WTC11 (cell line): ENCODE measurements around the gene DTNB. TPM values are rescaled to one million over a fixed set of nuclear protein-coding genes. Genes with fewer than 3 reads are reported as not detected.
A peak's percentile ranks its signal among the peaks of the same experiment; 100 is the strongest.

Experiments used
- ATAC-seq: fragments of 200-7000 bp; cut with Tn5 transposase; 2 replicates; pipeline ENCODE4 v1.10.0; 2021; ENCODE audit warnings: mild to moderate bottlenecking, moderate library complexity
- CTCF ChIA-PET: fragments of 300-600 bp; sonication (Branson Sonifier 250); formaldehyde crosslinking; loops from one replicate; lab custom pipeline; 2021; ENCODE audit warnings: antibody characterized with exemption; lab: Charles Lee
- POLR2A ChIA-PET: fragments of 350-600 bp; sonication (Branson Sonifier 250); formaldehyde crosslinking; loops from one replicate; lab custom pipeline; 2021; ENCODE audit warnings: antibody characterized with exemption; lab: Charles Lee
- DNase-seq: peaks from one replicate; pipeline ENCODE4 v3.0.0; 2021; ENCODE audit warnings: low spot score
- H3K27ac Mint-ChIP-seq: 2 replicates; pipeline ENCODE4 v1.8.0; 2021; ENCODE audit warnings: mixed read lengths
- H3K27me3 Mint-ChIP-seq: 2 replicates; pipeline ENCODE4 v1.8.0; 2021; ENCODE audit warnings: low read depth, mild to moderate bottlenecking, moderate library complexity, mixed read lengths
- H3K36me3 Mint-ChIP-seq: 2 replicates; pipeline ENCODE4 v1.8.0; 2021; ENCODE audit warnings: mixed read lengths
- H3K4me1 Mint-ChIP-seq: 2 replicates; pipeline ENCODE4 v1.8.0; 2022; ENCODE audit warnings: mixed read lengths
- H3K4me3 Mint-ChIP-seq: 2 replicates; pipeline ENCODE4 v1.8.0; 2021; ENCODE audit warnings: mild to moderate bottlenecking, moderate library complexity, mixed read lengths
- H3K9me3 Mint-ChIP-seq: 2 replicates; pipeline ENCODE4 v1.8.0; 2021; ENCODE audit warnings: mixed read lengths
- FOXP1 ChIP-seq: sonication (generic); formaldehyde crosslinking; IDR thresholded peaks from 2 replicates; pipeline ENCODE4 v1.8.0; 2022; ENCODE audit warnings: missing genetic modification reagents, mild to moderate bottlenecking, moderate library complexity, borderline replicate concordance
- GABPB1 ChIP-seq: sonication (generic); formaldehyde crosslinking; IDR thresholded peaks from 2 replicates; pipeline ENCODE4 v1.8.1; 2023; ENCODE audit warnings: mild to moderate bottlenecking, missing genetic modification reagents
- JUN ChIP-seq: sonication (generic); formaldehyde crosslinking; IDR thresholded peaks from 2 replicates; pipeline ENCODE4 v1.8.0; 2023; ENCODE audit warnings: mild to moderate bottlenecking, missing genetic modification reagents
- NFATC4 ChIP-seq: fragments of 250-450 bp; sonication (Bioruptor Pico); IDR thresholded peaks from 2 replicates; pipeline ENCODE4 v1.9.0; 2021; ENCODE audit warnings: mild to moderate bottlenecking
- NFYB ChIP-seq: sonication (generic); formaldehyde crosslinking; conservative IDR thresholded peaks from 2 replicates; pipeline ENCODE4 v1.8.0; 2022; ENCODE audit warnings: low read depth, missing genetic modification reagents
- NR2C2 ChIP-seq: sonication (generic); formaldehyde crosslinking; IDR thresholded peaks from 2 replicates; pipeline ENCODE4 v1.8.0; 2022; ENCODE audit warnings: mild to moderate bottlenecking, missing genetic modification reagents
- OVOL2 ChIP-seq: fragments of 250-450 bp; sonication (Bioruptor Pico); IDR thresholded peaks from 2 replicates; pipeline ENCODE4 v1.9.0; 2021; ENCODE audit warnings: mild to moderate bottlenecking, borderline replicate concordance
- SMAD4 ChIP-seq: sonication (generic); formaldehyde crosslinking; IDR thresholded peaks from 2 replicates; pipeline ENCODE4 v1.8.0; 2022; ENCODE audit warnings: mild to moderate bottlenecking, missing genetic modification reagents
- TCF7 ChIP-seq: sonication (generic); formaldehyde crosslinking; IDR thresholded peaks from 2 replicates; pipeline ENCODE4 v1.8.0; 2022; ENCODE audit warnings: mild to moderate bottlenecking, low read depth, missing genetic modification reagents, moderate library complexity
- TEAD1 ChIP-seq: sonication (generic); formaldehyde crosslinking; IDR thresholded peaks from 2 replicates; pipeline ENCODE4 v1.8.0; 2022; ENCODE audit warnings: mild to moderate bottlenecking, missing genetic modification reagents
- TEAD4 ChIP-seq: sonication (generic); formaldehyde crosslinking; IDR thresholded peaks from 2 replicates; pipeline ENCODE4 v1.8.0; 2022; ENCODE audit warnings: mild to moderate bottlenecking, missing genetic modification reagents
- TP53 ChIP-seq: sonication (generic); formaldehyde crosslinking; IDR thresholded peaks from 2 replicates; pipeline ENCODE4 v1.8.1; 2023; ENCODE audit warnings: mild to moderate bottlenecking, missing genetic modification reagents
- ZNF232 ChIP-seq: sonication (generic); formaldehyde crosslinking; IDR thresholded peaks from 2 replicates; pipeline ENCODE4 v1.8.0; 2022; ENCODE audit warnings: mild to moderate bottlenecking, missing genetic modification reagents
- ZNF263 ChIP-seq: sonication (generic); formaldehyde crosslinking; IDR thresholded peaks from 2 replicates; pipeline ENCODE4 v1.8.1; 2022; ENCODE audit warnings: low read depth, mild to moderate bottlenecking, moderate library complexity, missing genetic modification reagents
- ZNF396 ChIP-seq: fragments of 250-450 bp; sonication (Bioruptor Pico); IDR thresholded peaks from 2 replicates; pipeline ENCODE4 v1.8.0; 2021; ENCODE audit warnings: mild to moderate bottlenecking, moderate library complexity, borderline replicate concordance
- total RNA-seq: library from RNA; stranded (reverse); gene quantifications from 3 replicates; pipeline ENCODE4 v1.2.3, GENCODE V29; 2021
- TF ChIP-seq, protein P1 (sequence below): fragments of 200-600 bp; IDR thresholded peaks from 2 replicates; pipeline ENCODE4 v1.8.0; 2022; ENCODE audit warnings: antibody characterized with exemption
- TF ChIP-seq, protein P2 (sequence below): sonication (generic); formaldehyde crosslinking; IDR thresholded peaks from 2 replicates; pipeline ENCODE4 v1.8.1; 2023; ENCODE audit warnings: mild to moderate bottlenecking, moderate library complexity, missing genetic modification reagents
- TF ChIP-seq, protein P3 (sequence below): sonication (generic); formaldehyde crosslinking; IDR thresholded peaks from 2 replicates; pipeline ENCODE4 v1.8.1; 2023; ENCODE audit warnings: mild to moderate bottlenecking, missing genetic modification reagents
- TF ChIP-seq, protein P4 (sequence below): fragments of 250-450 bp; sonication (Bioruptor Pico); IDR thresholded peaks from 2 replicates; pipeline ENCODE4 v2.1.2; 2022; ENCODE audit warnings: mild to moderate bottlenecking, moderate library complexity
- TF ChIP-seq, protein P5 (sequence below): sonication (generic); formaldehyde crosslinking; IDR thresholded peaks from 2 replicates; pipeline ENCODE4 v1.8.1; 2022; ENCODE audit warnings: mild to moderate bottlenecking, moderate library complexity, missing genetic modification reagents
- TF ChIP-seq, protein P6 (sequence below): sonication (generic); formaldehyde crosslinking; IDR thresholded peaks from 2 replicates; pipeline ENCODE4 v1.8.1; 2023; ENCODE audit warnings: mild to moderate bottlenecking, missing genetic modification reagents, borderline replicate concordance

The DTNB gene
- total RNA-seq, 1 experiment from 2014 or later: 39.9 TPM

DNA sequence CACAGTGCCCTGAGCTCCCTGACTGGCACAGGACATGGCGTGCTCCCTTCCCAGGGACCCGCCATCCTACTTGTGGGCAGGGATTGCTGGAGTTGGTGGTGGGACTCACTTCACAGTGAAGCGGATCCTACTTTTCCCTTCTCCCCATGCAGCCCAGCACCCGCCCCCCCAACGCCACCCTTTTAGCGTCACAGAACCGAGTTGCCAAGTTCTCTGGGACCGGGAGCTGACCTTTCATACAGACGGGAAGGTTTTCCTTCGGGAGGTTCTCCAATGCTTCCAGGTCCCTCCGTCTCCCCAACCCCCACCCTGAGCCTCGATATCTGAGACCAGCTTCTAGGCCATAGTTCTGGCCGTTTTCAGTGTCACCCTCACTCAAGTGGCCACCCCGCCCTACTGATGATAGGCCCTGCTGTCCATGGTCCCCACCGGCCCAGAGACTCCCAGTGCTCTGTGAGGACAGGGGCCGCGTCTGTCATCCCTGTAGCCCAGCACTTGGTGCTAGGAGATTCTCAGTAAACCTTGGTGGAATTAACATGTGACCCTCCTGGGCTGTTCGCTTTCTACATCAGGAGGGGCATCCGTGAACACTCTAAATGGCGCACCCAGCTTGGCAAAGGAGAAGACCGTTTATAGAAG is 330.1 kb downstream of the DTNB start:
- Mint-ChIP-seq H3K9me3 (no peaks in the 10 kb centered on the region), H3K4me1 (peaks cover 23% of the 10 kb centered on the region), H3K27me3 (peaks cover 32% of the 10 kb centered on the region), H3K27ac (no peak overlapping the region), H3K36me3 (no peaks in the 10 kb centered on the region), H3K4me3 (peak overlapping the region; percentile 65)
- no peak for ATAC-seq
- DNase-seq: no peak
- TF ChIP-seq OVOL2: no peak
- no peak for TF ChIP-seq ZNF263 (CRISPR knock-in tag)
- POLR2A ChIA-PET: interaction anchor here (0.9 kb wide), 1 partner anchor 19 kb away, joined by 3 read pairs; no protein-coding TSS in a partner anchor
- CTCF ChIA-PET: interaction anchor here (1.0 to 3.1 kb wide), 9 partner anchors 18 to 215 kb away, joined by 3 to 24 read pairs (median 5); no protein-coding TSS in a partner anchor

DNA sequence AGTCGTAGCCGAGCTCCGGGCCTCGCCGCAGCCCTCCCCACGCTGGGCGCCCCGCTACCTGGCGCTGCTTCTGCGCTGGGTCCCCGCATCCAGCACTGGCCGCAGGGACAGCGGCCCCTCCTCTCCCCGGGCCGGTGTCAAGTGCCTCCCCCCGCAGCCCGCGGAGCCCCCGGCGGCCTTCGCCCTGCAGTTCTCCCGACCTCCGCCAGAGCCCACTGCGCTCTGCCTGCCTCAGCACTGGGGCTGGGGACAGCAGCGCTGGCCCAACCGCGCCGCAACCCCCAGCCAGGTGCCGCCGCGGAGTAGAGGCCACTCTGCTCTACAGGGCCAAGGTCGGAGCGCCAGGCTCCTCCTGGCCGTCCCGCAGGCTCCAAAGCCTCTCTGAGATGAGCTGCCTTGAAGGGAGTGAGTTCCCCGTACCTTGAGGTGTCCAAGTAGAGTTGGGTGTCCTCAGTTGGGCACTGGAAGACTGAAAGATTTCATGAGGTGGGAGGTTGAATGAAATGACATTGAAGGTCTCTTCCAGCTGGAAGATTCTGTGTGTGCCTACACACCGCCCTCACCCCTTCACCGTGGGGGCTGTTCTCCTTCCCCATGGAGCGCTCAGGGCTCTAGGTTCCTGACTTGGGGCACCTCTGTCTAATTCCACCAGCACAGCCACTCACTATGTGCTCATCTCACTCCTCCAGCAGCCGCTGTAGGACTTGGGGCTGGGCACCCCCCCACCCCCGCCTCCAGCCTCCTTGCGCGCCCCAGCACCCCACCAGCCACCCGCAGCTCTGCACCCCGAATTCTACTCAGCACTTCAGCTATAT is 330.8 kb downstream of the DTNB start:
- ChIA-PET CTCF (interaction anchor here (1.0 to 3.1 kb wide), 9 partner anchors 19 to 216 kb away, joined by 3 to 24 read pairs (median 5); no protein-coding TSS in a partner anchor), POLR2A (interaction anchor here (0.9 kb wide), 1 partner anchor 19 kb away, joined by 3 read pairs; no protein-coding TSS in a partner anchor)
- no peak overlapping the region for H3K27ac Mint-ChIP-seq
- H3K4me1 Mint-ChIP-seq: peaks cover 29% of the 10 kb centered on the region
- DNase-seq (peak; percentile 95), ATAC-seq (peak; percentile 83)
- H3K27me3 Mint-ChIP-seq: peaks cover 28% of the 10 kb centered on the region
- no peaks in the 10 kb centered on the region for H3K9me3 Mint-ChIP-seq
- H3K4me3 Mint-ChIP-seq: peak overlapping the region; percentile 65
- no peaks in the 10 kb centered on the region for H3K36me3 Mint-ChIP-seq
- TF ChIP-seq SMAD4 (CRISPR knock-in tag) (peak; percentile 87), TEAD1 (peak; percentile 68), NR2C2 (0 out of 2 replicates have a peak, but pooled peaks have one; percentile 68), JUN (CRISPR knock-in tag) (peak; percentile 77; the same call in 1 of the 2 replicates), ZNF396 (CRISPR knock-in tag) (peak; percentile 34; the same call in 1 of the 2 replicates), TEAD4 (CRISPR knock-in tag) (peak; percentile 84; the same call in 1 of the 2 replicates), TCF7 (CRISPR knock-in tag) (0 out of 2 replicates have a peak, but pooled peaks have one; percentile 57), TP53 (CRISPR knock-in tag) (peak; percentile 75; the same call in 1 of the 2 replicates), GABPB1 (peak; percentile 72), FOXP1 (CRISPR knock-in tag) (peak; percentile 85; the same call in 1 of the 2 replicates), NFATC4 (no peak; the same call in 1 of the 2 replicates), ZNF232 (0 out of 2 replicates have a peak, but pooled peaks have one; percentile 36), NFYB (CRISPR knock-in tag) (no peak)
- TF ChIP-seq, protein P1, sequence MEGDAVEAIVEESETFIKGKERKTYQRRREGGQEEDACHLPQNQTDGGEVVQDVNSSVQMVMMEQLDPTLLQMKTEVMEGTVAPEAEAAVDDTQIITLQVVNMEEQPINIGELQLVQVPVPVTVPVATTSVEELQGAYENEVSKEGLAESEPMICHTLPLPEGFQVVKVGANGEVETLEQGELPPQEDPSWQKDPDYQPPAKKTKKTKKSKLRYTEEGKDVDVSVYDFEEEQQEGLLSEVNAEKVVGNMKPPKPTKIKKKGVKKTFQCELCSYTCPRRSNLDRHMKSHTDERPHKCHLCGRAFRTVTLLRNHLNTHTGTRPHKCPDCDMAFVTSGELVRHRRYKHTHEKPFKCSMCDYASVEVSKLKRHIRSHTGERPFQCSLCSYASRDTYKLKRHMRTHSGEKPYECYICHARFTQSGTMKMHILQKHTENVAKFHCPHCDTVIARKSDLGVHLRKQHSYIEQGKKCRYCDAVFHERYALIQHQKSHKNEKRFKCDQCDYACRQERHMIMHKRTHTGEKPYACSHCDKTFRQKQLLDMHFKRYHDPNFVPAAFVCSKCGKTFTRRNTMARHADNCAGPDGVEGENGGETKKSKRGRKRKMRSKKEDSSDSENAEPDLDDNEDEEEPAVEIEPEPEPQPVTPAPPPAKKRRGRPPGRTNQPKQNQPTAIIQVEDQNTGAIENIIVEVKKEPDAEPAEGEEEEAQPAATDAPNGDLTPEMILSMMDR: peak; percentile 93
- TF ChIP-seq, protein P2, sequence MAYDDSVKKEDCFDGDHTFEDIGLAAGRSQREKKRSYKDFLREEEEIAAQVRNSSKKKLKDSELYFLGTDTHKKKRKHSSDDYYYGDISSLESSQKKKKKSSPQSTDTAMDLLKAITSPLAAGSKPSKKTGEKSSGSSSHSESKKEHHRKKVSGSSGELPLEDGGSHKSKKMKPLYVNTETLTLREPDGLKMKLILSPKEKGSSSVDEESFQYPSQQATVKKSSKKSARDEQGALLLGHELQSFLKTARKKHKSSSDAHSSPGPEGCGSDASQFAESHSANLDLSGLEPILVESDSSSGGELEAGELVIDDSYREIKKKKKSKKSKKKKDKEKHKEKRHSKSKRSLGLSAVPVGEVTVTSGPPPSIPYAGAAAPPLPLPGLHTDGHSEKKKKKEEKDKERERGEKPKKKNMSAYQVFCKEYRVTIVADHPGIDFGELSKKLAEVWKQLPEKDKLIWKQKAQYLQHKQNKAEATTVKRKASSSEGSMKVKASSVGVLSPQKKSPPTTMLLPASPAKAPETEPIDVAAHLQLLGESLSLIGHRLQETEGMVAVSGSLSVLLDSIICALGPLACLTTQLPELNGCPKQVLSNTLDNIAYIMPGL (CRISPR knock-in tag): peak; percentile 99
- TF ChIP-seq, protein P3, sequence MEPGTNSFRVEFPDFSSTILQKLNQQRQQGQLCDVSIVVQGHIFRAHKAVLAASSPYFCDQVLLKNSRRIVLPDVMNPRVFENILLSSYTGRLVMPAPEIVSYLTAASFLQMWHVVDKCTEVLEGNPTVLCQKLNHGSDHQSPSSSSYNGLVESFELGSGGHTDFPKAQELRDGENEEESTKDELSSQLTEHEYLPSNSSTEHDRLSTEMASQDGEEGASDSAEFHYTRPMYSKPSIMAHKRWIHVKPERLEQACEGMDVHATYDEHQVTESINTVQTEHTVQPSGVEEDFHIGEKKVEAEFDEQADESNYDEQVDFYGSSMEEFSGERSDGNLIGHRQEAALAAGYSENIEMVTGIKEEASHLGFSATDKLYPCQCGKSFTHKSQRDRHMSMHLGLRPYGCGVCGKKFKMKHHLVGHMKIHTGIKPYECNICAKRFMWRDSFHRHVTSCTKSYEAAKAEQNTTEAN (CRISPR knock-in tag): no peak; the same call in 1 of the 2 replicates
- TF ChIP-seq, protein P4, sequence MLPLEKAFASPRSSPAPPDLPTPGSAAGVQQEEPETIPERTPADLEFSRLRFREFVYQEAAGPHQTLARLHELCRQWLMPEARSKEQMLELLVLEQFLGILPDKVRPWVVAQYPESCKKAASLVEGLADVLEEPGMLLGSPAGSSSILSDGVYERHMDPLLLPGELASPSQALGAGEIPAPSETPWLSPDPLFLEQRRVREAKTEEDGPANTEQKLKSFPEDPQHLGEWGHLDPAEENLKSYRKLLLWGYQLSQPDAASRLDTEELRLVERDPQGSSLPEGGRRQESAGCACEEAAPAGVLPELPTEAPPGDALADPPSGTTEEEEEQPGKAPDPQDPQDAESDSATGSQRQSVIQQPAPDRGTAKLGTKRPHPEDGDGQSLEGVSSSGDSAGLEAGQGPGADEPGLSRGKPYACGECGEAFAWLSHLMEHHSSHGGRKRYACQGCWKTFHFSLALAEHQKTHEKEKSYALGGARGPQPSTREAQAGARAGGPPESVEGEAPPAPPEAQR: peak; percentile 62; the same call in 1 of the 2 replicates
- TF ChIP-seq, protein P5, sequence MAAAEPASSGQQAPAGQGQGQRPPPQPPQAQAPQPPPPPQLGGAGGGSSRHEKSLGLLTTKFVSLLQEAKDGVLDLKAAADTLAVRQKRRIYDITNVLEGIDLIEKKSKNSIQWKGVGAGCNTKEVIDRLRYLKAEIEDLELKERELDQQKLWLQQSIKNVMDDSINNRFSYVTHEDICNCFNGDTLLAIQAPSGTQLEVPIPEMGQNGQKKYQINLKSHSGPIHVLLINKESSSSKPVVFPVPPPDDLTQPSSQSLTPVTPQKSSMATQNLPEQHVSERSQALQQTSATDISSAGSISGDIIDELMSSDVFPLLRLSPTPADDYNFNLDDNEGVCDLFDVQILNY: 0 out of 2 replicates have a peak, but pooled peaks have one; percentile 66
- TF ChIP-seq, protein P6, sequence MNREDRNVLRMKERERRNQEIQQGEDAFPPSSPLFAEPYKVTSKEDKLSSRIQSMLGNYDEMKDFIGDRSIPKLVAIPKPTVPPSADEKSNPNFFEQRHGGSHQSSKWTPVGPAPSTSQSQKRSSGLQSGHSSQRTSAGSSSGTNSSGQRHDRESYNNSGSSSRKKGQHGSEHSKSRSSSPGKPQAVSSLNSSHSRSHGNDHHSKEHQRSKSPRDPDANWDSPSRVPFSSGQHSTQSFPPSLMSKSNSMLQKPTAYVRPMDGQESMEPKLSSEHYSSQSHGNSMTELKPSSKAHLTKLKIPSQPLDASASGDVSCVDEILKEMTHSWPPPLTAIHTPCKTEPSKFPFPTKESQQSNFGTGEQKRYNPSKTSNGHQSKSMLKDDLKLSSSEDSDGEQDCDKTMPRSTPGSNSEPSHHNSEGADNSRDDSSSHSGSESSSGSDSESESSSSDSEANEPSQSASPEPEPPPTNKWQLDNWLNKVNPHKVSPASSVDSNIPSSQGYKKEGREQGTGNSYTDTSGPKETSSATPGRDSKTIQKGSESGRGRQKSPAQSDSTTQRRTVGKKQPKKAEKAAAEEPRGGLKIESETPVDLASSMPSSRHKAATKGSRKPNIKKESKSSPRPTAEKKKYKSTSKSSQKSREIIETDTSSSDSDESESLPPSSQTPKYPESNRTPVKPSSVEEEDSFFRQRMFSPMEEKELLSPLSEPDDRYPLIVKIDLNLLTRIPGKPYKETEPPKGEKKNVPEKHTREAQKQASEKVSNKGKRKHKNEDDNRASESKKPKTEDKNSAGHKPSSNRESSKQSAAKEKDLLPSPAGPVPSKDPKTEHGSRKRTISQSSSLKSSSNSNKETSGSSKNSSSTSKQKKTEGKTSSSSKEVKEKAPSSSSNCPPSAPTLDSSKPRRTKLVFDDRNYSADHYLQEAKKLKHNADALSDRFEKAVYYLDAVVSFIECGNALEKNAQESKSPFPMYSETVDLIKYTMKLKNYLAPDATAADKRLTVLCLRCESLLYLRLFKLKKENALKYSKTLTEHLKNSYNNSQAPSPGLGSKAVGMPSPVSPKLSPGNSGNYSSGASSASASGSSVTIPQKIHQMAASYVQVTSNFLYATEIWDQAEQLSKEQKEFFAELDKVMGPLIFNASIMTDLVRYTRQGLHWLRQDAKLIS (CRISPR knock-in tag): peak; percentile 95; the same call in 1 of the 2 replicates
